GM06990 (cell line): ENCODE data around the gene DDB1.

Experiments used
- DNase-seq: peaks from one replicate; pipeline ENCODE4 v3.0.0-alpha.2; 2011; ENCODE audit not compliant: insufficient read length; ENCODE audit errors: extremely low read depth
- H3K27me3 ChIP-seq: replicated peaks from 2 replicates; pipeline ENCODE4 v1.6.0; 2011; ENCODE audit warnings: low read length; ENCODE audit not compliant: control insufficient read depth, insufficient read depth
- H3K36me3 ChIP-seq: 2 replicates; pipeline ENCODE4 v1.5.1; 2011; ENCODE audit warnings: low read length; ENCODE audit not compliant: control insufficient read depth, insufficient read depth
- H3K4me3 ChIP-seq: replicated peaks from 2 replicates; pipeline ENCODE4 v1.5.1; 2011; ENCODE audit warnings: low read depth, mild to moderate bottlenecking, control low read depth, low read length
- TF ChIP-seq, protein P1 (sequence below): IDR thresholded peaks from 2 replicates; pipeline ENCODE4 v1.5.1; 2011; ENCODE audit warnings: low read length, control low read depth, mild to moderate bottlenecking, inconsistent platforms; ENCODE audit not compliant: insufficient read depth, poor library complexity, severe bottlenecking

DDB1 gene

DNA sequence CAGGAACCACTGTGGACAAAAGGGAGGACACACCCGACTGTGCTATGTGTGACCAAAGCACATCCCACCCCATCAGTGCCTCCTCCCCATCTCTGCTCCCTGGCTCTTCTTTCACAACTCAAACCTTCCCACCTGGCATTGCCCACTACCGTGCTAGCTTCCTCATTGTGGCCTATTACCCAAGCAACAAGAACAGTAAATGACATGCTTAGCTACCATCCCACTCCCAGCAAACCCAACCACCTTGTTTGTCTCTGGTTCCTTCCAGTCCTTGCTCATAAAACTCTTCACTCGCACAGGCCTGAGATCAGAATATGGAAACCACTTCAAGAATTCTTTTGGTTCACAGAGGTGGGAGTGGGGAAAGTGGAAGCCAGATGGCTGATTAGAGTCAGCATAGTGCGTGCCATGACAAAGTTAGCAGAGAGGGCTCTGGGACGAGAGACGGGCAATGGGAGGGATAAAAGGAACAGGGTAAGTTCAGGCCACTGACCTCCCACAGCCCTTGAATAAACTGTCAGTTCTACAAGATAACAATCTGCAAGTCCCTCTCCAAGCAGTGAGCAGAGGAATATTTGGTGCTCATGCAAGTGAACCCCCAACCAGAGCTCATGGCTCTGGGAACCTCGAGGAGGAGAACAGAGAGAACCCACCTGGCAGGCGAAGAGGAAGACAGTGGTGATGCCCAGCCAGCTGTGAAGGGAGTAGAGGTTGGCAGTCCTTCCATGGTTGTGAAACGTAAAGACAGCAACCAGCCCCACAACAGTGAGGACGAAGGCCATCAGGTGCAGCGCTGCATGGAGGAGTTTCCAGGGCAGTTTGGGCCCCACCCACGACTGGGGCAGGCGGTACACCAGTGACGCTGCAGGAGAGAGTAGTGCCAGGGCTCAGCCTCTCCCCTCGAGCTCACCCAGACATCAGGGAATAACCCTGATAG lies 20.5 kb upstream of the DDB1 start:
- peaks cover 43% of the 10 kb centered on the region for H3K36me3 ChIP-seq
- no peak for DNase-seq
- H3K4me3 ChIP-seq: no peak overlapping the region
- no peaks in the 10 kb centered on the region for H3K27me3 ChIP-seq
- TF ChIP-seq, protein P1, sequence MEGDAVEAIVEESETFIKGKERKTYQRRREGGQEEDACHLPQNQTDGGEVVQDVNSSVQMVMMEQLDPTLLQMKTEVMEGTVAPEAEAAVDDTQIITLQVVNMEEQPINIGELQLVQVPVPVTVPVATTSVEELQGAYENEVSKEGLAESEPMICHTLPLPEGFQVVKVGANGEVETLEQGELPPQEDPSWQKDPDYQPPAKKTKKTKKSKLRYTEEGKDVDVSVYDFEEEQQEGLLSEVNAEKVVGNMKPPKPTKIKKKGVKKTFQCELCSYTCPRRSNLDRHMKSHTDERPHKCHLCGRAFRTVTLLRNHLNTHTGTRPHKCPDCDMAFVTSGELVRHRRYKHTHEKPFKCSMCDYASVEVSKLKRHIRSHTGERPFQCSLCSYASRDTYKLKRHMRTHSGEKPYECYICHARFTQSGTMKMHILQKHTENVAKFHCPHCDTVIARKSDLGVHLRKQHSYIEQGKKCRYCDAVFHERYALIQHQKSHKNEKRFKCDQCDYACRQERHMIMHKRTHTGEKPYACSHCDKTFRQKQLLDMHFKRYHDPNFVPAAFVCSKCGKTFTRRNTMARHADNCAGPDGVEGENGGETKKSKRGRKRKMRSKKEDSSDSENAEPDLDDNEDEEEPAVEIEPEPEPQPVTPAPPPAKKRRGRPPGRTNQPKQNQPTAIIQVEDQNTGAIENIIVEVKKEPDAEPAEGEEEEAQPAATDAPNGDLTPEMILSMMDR: no peak

DNA sequence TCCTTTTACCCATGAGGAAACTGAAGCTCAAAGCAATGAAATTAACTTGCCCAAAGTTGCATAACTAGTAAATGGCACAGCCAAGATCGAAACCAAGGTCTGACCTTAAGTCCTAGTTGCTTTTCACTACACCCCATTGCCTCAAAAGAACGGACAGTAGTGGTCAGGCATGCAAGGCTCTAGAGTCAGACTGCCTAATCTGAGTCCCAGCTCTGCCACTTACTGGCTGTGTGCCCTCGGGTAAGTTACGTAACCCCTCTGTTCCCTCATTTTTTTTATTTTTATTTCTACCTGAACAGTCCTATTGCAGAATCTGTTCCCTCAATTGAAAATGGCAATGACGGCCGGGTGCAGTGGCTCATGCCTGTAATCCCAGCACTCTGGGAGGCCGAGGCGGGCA lies 19.1 kb upstream of the DDB1 start:
- no peaks in the 10 kb centered on the region for H3K27me3 ChIP-seq
- peaks cover 50% of the 10 kb centered on the region for H3K36me3 ChIP-seq
- DNase-seq: no peak
- TF ChIP-seq, protein P1: no peak
- H3K4me3 ChIP-seq: no peak overlapping the region

DNA sequence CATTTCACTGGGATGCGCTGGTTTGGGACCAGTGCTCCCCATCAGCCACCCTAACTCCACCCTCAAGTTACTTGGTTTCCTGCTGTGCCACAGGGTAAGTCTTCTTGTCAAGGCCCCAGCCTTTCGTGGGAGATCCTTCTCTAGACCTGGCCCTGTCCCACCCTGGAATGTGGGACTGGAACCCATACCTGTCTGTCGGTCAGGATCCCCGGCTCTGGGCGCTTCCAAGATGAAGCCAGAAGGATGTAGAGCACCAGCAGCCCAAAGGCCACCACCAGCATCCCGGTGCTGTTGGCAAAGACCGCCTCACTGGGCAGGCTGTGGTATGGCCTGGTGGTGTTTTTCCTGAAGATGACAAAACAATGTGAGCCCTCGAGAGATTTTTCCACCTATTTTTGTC lies 17.9 kb upstream of the DDB1 start:
- TF ChIP-seq, protein P1: no peak
- no peak for DNase-seq
- no peak overlapping the region for H3K4me3 ChIP-seq
- H3K36me3 ChIP-seq: peaks cover 53% of the 10 kb centered on the region
- no peaks in the 10 kb centered on the region for H3K27me3 ChIP-seq

DNA sequence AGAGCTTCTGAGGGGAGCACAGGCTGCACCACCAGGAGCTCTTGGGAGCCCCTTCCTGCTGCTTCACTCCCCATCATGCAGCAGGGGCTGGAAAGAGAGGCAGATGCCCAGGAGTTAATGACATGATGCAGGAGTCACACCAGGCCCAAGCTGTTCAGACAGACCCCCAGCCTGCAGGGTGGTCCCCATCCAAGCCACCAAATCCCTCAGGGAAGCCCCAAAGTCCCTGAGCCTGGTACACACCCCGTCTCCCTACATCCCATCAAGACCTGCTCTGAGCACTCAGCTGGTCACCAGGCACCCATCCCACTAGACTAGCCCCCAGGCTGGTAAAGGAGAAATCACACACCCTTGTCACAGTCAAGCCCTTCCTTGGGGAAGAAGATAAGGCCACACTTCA lies 17.4 kb upstream of the DDB1 start:
- DNase-seq: no peak
- Histone ChIP-seq H3K27me3 (no peaks in the 10 kb centered on the region), H3K4me3 (no peak overlapping the region), H3K36me3 (peaks cover 54% of the 10 kb centered on the region)
- TF ChIP-seq, protein P1: no peak

DNA sequence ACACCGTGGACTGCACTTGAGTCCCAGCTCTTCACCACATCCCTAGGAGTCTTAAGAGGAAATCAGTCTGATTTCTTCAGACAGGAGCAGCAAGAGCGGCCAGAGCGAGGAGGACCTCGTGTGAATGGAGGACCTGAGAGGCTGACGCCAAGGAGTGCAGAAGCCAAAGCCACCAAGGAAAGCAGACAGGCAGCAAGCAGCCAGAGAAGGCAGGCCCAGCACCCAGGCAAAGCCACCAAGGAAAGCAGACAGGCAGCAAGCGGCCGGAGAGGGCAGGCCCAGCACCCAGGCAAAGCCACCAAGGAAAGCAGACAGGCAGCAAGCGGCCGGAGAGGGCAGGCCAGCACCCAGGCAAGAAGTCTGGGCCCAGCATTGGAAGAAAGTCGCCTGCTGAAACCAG lies 17.0 kb upstream of the DDB1 start:
- no peaks in the 10 kb centered on the region for H3K27me3 ChIP-seq
- no peak overlapping the region for H3K4me3 ChIP-seq
- TF ChIP-seq, protein P1: no peak
- DNase-seq: no peak
- H3K36me3 ChIP-seq: peaks cover 58% of the 10 kb centered on the region
